ENCODE measurements around the gene SLC38A10.

DNA sequence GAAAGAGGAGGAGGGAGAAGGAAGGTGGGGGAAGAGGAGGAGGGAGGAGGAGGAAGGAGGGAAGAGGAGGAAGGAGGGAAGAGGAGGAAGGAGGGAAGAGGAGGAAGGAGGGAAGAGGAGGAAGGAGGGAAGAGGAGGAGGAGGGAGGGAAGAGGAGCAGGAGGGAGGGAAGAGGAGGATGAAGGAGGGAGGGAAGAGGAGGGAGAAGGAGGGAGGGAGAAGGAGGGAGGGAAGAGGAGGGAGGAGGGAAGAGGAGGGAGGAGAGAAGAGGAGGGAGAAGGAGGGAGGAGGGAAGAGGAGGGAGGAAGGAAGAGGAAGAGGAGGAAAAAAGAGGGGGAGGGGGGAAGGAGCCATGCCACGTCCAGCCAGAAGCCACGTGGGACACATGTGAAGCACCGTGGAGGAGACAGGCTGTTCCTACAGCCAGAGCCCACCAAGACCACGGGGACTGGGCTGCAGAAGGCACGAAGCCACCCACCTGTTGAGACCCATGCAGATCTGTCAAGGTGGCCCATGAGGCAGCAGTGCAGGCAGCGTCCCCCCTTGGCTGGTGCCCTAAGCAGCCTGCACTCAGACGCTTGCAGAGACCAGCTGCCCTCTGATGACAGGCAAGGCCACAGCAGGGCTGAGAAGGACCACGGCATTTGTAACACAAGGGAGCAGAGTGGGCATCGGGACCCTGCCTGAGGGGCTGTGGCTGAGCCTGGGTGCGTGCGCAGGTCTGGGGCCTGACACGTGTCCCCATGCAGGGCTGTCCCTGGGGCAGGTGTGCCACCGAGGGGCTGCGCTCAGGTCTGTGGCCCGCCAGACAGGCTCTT, 45.7 kb downstream of the SLC38A10 start:
- TF ChIP-seq, protein P1, sequence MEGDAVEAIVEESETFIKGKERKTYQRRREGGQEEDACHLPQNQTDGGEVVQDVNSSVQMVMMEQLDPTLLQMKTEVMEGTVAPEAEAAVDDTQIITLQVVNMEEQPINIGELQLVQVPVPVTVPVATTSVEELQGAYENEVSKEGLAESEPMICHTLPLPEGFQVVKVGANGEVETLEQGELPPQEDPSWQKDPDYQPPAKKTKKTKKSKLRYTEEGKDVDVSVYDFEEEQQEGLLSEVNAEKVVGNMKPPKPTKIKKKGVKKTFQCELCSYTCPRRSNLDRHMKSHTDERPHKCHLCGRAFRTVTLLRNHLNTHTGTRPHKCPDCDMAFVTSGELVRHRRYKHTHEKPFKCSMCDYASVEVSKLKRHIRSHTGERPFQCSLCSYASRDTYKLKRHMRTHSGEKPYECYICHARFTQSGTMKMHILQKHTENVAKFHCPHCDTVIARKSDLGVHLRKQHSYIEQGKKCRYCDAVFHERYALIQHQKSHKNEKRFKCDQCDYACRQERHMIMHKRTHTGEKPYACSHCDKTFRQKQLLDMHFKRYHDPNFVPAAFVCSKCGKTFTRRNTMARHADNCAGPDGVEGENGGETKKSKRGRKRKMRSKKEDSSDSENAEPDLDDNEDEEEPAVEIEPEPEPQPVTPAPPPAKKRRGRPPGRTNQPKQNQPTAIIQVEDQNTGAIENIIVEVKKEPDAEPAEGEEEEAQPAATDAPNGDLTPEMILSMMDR (conservative IDR thresholded peaks at IDR 0.05; ENCODE audit: low read length), result no peak
- no peak for TF ChIP-seq EZH2phosphoT487 (IDR thresholded peaks at IDR 0.05; ENCODE audit: borderline replicate concordance, low read depth, low read length)

Data from OCI-LY7 (cell line).